SK-N-SH (cell line): Measurements from ENCODE around the gene BAIAP2. TPM values are rescaled to one million over a fixed set of nuclear protein-coding genes. Genes with fewer than 3 reads are reported as not detected.

Experiments
- CTCF ChIA-PET: fragments of 300-600, 350-600 bp; formaldehyde crosslinking; extraction: SDS; loops from one replicate; lab custom pipeline; 2021; lab: Yijun Ruan, JAX
- POLR2A ChIA-PET: fragments of 350-600 bp; sonication (Branson Sonifier 250); formaldehyde crosslinking; extraction: SDS; loops from one replicate; lab custom pipeline; 2020; ENCODE audit warnings: antibody characterized with exemption, inconsistent platforms; lab: Yijun Ruan, JAX
- DNase-seq: peaks from one replicate; pipeline ENCODE4 v3.0.0; 2012
- H2AFZ ChIP-seq: fragments of 200-600 bp; sonication (generic); 2 replicates; pipeline ENCODE4 v1.8.1; 2016; ENCODE audit warnings: antibody characterized with exemption, mild to moderate bottlenecking, low read depth
- H3F3A ChIP-seq: fragments of 200-600 bp; sonication (generic); replicated peaks from 2 replicates; pipeline ENCODE3; 2016; ENCODE audit warnings: antibody characterized with exemption, mild to moderate bottlenecking; ENCODE audit not compliant: insufficient read depth
- H3K27ac ChIP-seq, 2 experiments: fragments of 200-500 bp in 1 of 2; fragments of 200-600 bp in 1 of 2; sonication (Bioruptor generic) in 1 of 2; sonication (generic), shearing (Covaris generic) in 1 of 2; 2 replicates each; pipeline versions ENCODE4 v1.5.1 to v1.6.1; 2014 to 2016; ENCODE audit warnings: low read depth in 2 of 2, inconsistent platforms in 1 of 2, low read length in 1 of 2, mild to moderate bottlenecking in 1 of 2, mixed read lengths in 1 of 2
- H3K27me3 ChIP-seq: fragments of 200-600 bp; sonication (generic), shearing (Covaris generic); 2 replicates; pipeline ENCODE4 v1.6.1; 2016; ENCODE audit warnings: mixed run types; ENCODE audit not compliant: insufficient read depth
- H3K36me3 ChIP-seq, 2 experiments: fragments of 200-500 bp in 1 of 2; fragments of 200-600 bp in 1 of 2; sonication (Bioruptor generic) in 1 of 2; sonication (generic) in 1 of 2; replicated peaks in 1 of 2; 2 replicates each; pipeline versions ENCODE3 to v1.5.1; 2014 to 2016; ENCODE audit warnings: low read length in 1 of 2, mild to moderate bottlenecking in 1 of 2; ENCODE audit not compliant: insufficient read depth in 2 of 2, control insufficient read depth in 1 of 2
- H3K4me1 ChIP-seq, 2 experiments: fragments of 200-500 bp in 1 of 2; fragments of 200-600 bp in 1 of 2; sonication (Bioruptor generic) in 1 of 2; sonication (generic), shearing (Covaris generic) in 1 of 2; 2 replicates each; pipeline versions ENCODE4 v1.5.1 to v1.6.1; 2014 to 2016; ENCODE audit warnings: low read depth in 1 of 2, low read length in 1 of 2, mixed run types in 1 of 2; ENCODE audit not compliant: insufficient read depth in 2 of 2, control insufficient read depth in 1 of 2
- H3K4me2 ChIP-seq: fragments of 200-600 bp; sonication (generic), shearing (Covaris generic); 2 replicates; pipeline ENCODE4 v1.6.1; 2017; ENCODE audit warnings: mixed run types
- H3K4me3 ChIP-seq, 2 experiments: fragments of 200-500 bp in 1 of 2; fragments of 200-600 bp in 1 of 2; sonication (Bioruptor generic) in 1 of 2; sonication (generic), shearing (Covaris generic) in 1 of 2; 2 replicates each; pipeline versions ENCODE4 v1.5.1 to v1.8.1; 2014 to 2016; ENCODE audit warnings: low read depth in 2 of 2, inconsistent platforms in 1 of 2, low read length in 1 of 2, mild to moderate bottlenecking in 1 of 2, mixed read lengths in 1 of 2, moderate library complexity in 1 of 2
- H3K79me2 ChIP-seq: fragments of 200-600 bp; sonication (generic); 2 replicates; pipeline ENCODE4 v1.8.1; 2017; ENCODE audit warnings: mild to moderate bottlenecking; ENCODE audit not compliant: insufficient read depth
- H3K9ac ChIP-seq: fragments of 200-600 bp; sonication (generic); 2 replicates; pipeline ENCODE4 v1.6.1; 2017; ENCODE audit warnings: mixed run types
- H3K9me2 ChIP-seq: fragments of 200-600 bp; sonication (generic); 2 replicates; pipeline ENCODE4 v1.6.1; 2017; ENCODE audit warnings: mixed run types
- H3K9me3 ChIP-seq: fragments of 200-600 bp; sonication (generic); 2 replicates; pipeline ENCODE4 v1.6.1; 2017; ENCODE audit warnings: mixed run types, mild to moderate bottlenecking, moderate library complexity
- H4K20me1 ChIP-seq: fragments of 200-600 bp; sonication (generic); 2 replicates; pipeline ENCODE4 v1.6.1; 2017; ENCODE audit warnings: mild to moderate bottlenecking, mixed run types; ENCODE audit not compliant: insufficient read depth
- CHD2 ChIP-seq: fragments of 150-350 bp; IDR thresholded peaks from 2 replicates; pipeline ENCODE4 v1.6.1; 2018; ENCODE audit warnings: low read length; ENCODE audit not compliant: partially characterized antibody
- FOXJ3 ChIP-seq: sonication (generic); formaldehyde crosslinking; IDR thresholded peaks from 2 replicates; pipeline ENCODE4 v1.5.1; 2020; ENCODE audit warnings: mild to moderate bottlenecking, missing genetic modification reagents
- FOXM1 ChIP-seq: IDR thresholded peaks from 2 replicates; pipeline ENCODE4 v1.4.0; 2012; ENCODE audit warnings: low read depth, mild to moderate bottlenecking
- MAX ChIP-seq: IDR thresholded peaks from 2 replicates; pipeline ENCODE4 v1.4.0; 2012; ENCODE audit warnings: low read depth
- NRF1 ChIP-seq: IDR thresholded peaks from 2 replicates; pipeline ENCODE4 v1.6.1; 2012; ENCODE audit warnings: low read depth, mild to moderate bottlenecking, low read length
- PBX3 ChIP-seq: IDR thresholded peaks from 2 replicates; pipeline ENCODE4; 2012
- RAD21 ChIP-seq: IDR thresholded peaks from 2 replicates; pipeline ENCODE4 v1.6.1; 2012; ENCODE audit warnings: mild to moderate bottlenecking, low read length
- RFX5 ChIP-seq: IDR thresholded peaks from 2 replicates; pipeline ENCODE4 v1.6.1; 2012; ENCODE audit warnings: mild to moderate bottlenecking, improper control_type of control experiment, low read length
- RXRA ChIP-seq: IDR thresholded peaks from 2 replicates; pipeline ENCODE4 v1.4.0; 2012; ENCODE audit warnings: low read depth, mild to moderate bottlenecking, borderline replicate concordance
- SIN3A ChIP-seq: IDR thresholded peaks from 2 replicates; pipeline ENCODE4 v1.6.1; 2012; ENCODE audit warnings: low read depth, mild to moderate bottlenecking, low read length, moderate library complexity, borderline replicate concordance
- TAF1 ChIP-seq: IDR thresholded peaks from 2 replicates; pipeline ENCODE4 v1.6.1; 2012; ENCODE audit warnings: low read depth, mild to moderate bottlenecking, low read length, moderate library complexity, borderline replicate concordance
- TEAD4 ChIP-seq: IDR thresholded peaks from 2 replicates; pipeline ENCODE4 v1.4.0; 2012; ENCODE audit warnings: mild to moderate bottlenecking, borderline replicate concordance; ENCODE audit not compliant: insufficient read depth
- WGBS: methylation state at CpG from one replicate; pipeline ENCODE4 v1.1.6; 2017; ENCODE audit warnings: low lambda C conversion rate; 5-methylcytosine and 5-hydroxymethylcytosine counted together
- polyA plus RNA-seq, 3 experiments: library from polyadenylated mRNA; depleted of rRNA; stranded (reverse); fragments of >200 nt; gene quantifications; 2 replicates each; pipeline ENCODE4 v1.2.3, GENCODE V29; 2012
- TF ChIP-seq, protein P1 (sequence below): IDR thresholded peaks from 2 replicates; pipeline ENCODE4 v1.6.1; 2012; ENCODE audit warnings: mild to moderate bottlenecking, low read depth, low read length, moderate library complexity
- TF ChIP-seq, protein P2 (sequence below): fragments of 150-350 bp; IDR thresholded peaks from 2 replicates; pipeline ENCODE4 v1.6.1; 2017; ENCODE audit warnings: antibody characterized with exemption, low read length, low read depth, borderline replicate concordance

Gene BAIAP2
- polyA plus RNA-seq, 1 of the 3 experiments (the other 2 are of a cell fraction): 19.8 TPM

DNA sequence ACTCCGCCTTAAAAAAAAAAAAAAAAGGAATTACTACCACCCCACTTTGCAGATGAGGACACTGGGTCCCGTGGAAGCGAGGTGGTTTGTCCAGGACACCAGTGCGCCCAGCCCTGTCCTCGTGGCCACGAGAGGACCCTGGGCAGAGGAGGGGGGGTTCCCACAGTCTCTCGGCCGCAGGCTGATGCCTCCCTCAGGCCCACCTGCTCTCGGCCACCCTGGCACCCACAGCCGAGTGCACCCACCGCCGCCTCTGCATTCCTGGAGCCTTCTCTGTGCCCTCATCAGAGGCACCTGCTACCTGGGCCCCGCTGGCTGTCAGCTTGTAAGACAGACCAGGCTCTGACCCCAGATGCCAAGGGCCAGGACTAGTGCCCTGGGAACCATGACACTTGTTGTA is 102.3 kb downstream of the BAIAP2 start:
- Histone ChIP-seq H3K27me3 (no peaks in the 10 kb centered on the region), H3K4me1 (peaks cover 0 to 4% of the 10 kb centered on the region in 2 experiments; a peak in 1 of 4 replicates), H3K27ac (no peak overlapping the region), H3K36me3 (no peaks in the 10 kb centered on the region), H3K4me2 (no peak overlapping the region), H3K79me2 (no peaks in the 10 kb centered on the region), H2AFZ (no peak overlapping the region), H3F3A (peaks cover 12% of the 10 kb centered on the region), H3K9me3 (no peaks in the 10 kb centered on the region), H3K4me3 (no peak overlapping the region), H4K20me1 (no peaks in the 10 kb centered on the region), H3K9me2 (no peaks in the 10 kb centered on the region), H3K9ac (no peak overlapping the region)
- POLR2A ChIA-PET: no interaction called here
- CTCF ChIA-PET: interaction anchor here (1.6 kb wide), 1 partner anchor 64 kb away, joined by 6 read pairs; no protein-coding TSS in a partner anchor
- no peak for TF ChIP-seq TEAD4
- TF ChIP-seq SIN3A: no peak
- no peak for TF ChIP-seq FOXJ3 (CRISPR knock-in tag)
- no peak for TF ChIP-seq RXRA
- no peak for TF ChIP-seq FOXM1
- no peak for TF ChIP-seq RAD21
- no peak for TF ChIP-seq TAF1
- TF ChIP-seq RFX5: no peak
- no peak for TF ChIP-seq MAX
- no peak for TF ChIP-seq PBX3
- TF ChIP-seq, protein P1, sequence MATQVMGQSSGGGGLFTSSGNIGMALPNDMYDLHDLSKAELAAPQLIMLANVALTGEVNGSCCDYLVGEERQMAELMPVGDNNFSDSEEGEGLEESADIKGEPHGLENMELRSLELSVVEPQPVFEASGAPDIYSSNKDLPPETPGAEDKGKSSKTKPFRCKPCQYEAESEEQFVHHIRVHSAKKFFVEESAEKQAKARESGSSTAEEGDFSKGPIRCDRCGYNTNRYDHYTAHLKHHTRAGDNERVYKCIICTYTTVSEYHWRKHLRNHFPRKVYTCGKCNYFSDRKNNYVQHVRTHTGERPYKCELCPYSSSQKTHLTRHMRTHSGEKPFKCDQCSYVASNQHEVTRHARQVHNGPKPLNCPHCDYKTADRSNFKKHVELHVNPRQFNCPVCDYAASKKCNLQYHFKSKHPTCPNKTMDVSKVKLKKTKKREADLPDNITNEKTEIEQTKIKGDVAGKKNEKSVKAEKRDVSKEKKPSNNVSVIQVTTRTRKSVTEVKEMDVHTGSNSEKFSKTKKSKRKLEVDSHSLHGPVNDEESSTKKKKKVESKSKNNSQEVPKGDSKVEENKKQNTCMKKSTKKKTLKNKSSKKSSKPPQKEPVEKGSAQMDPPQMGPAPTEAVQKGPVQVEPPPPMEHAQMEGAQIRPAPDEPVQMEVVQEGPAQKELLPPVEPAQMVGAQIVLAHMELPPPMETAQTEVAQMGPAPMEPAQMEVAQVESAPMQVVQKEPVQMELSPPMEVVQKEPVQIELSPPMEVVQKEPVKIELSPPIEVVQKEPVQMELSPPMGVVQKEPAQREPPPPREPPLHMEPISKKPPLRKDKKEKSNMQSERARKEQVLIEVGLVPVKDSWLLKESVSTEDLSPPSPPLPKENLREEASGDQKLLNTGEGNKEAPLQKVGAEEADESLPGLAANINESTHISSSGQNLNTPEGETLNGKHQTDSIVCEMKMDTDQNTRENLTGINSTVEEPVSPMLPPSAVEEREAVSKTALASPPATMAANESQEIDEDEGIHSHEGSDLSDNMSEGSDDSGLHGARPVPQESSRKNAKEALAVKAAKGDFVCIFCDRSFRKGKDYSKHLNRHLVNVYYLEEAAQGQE: no peak
- 87% methylated on average over 13 of the region's 13 CpGs for WGBS
- no peak for DNase-seq

DNA sequence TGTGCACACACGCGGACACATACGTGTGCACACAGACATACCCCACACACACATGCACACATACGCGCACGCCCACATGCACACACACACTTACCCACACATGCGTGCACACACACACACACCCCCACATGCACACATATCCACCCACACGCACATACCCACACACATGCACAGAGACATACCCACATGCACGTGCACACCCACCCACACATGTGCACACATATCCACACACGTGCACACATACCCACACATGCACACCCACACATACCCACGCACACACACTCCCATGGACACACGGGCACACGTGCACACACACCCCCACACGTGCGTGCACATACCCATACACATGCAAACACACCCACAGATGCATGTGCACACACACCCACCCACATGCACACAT is 103.1 kb downstream of the BAIAP2 start:
- 78% methylated on average over 15 of the region's 15 CpGs for WGBS
- POLR2A ChIA-PET: no interaction called here
- H3K4me3 ChIP-seq: no peak overlapping the region
- H3K36me3 ChIP-seq: no peaks in the 10 kb centered on the region
- H3K9me3 ChIP-seq: no peaks in the 10 kb centered on the region
- no peaks in the 10 kb centered on the region for H3K27me3 ChIP-seq
- TF ChIP-seq, protein P2, sequence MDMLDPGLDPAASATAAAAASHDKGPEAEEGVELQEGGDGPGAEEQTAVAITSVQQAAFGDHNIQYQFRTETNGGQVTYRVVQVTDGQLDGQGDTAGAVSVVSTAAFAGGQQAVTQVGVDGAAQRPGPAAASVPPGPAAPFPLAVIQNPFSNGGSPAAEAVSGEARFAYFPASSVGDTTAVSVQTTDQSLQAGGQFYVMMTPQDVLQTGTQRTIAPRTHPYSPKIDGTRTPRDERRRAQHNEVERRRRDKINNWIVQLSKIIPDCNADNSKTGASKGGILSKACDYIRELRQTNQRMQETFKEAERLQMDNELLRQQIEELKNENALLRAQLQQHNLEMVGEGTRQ: no peak
- TF ChIP-seq, protein P1: no peak
- TF ChIP-seq NRF1: no peak
- TF ChIP-seq CHD2: no peak
- no peak overlapping the region for H3K9ac ChIP-seq
- CTCF ChIA-PET: no interaction called here
- no peaks in the 10 kb centered on the region for H3K9me2 ChIP-seq
- H3F3A ChIP-seq: peaks cover 12% of the 10 kb centered on the region
- no peaks in the 10 kb centered on the region for H3K79me2 ChIP-seq
- H4K20me1 ChIP-seq: no peaks in the 10 kb centered on the region
- no peak overlapping the region for H3K27ac ChIP-seq
- DNase-seq: no peak
- H3K4me1 ChIP-seq: peaks cover 0 to 7% of the 10 kb centered on the region in 2 experiments; a peak in 1 of 4 replicates
- H3K4me2 ChIP-seq: no peak overlapping the region
- no peak overlapping the region for H2AFZ ChIP-seq
